SK-N-MC (cell line): ENCODE measurements around the gene KRT75.

Source experiments
- DNase-seq: peaks from one replicate; pipeline ENCODE4 v3.0.0-alpha.2; 2011; ENCODE audit warnings: low read depth, low spot score
- H3K27ac ChIP-seq: fragments of 200-600 bp; sonication (generic); 2 replicates; pipeline ENCODE4 v1.5.1; 2016; ENCODE audit warnings: mixed run types
- H3K36me3 ChIP-seq: fragments of 200-600 bp; sonication (generic); 2 replicates; pipeline ENCODE4 v1.6.1; 2017; ENCODE audit warnings: antibody characterized with exemption, low read length, mixed read lengths; ENCODE audit not compliant: insufficient read depth
- H3K4me3 ChIP-seq: fragments of 200-600 bp; sonication (generic); 2 replicates; pipeline ENCODE4 v1.5.1; 2016
- H3K9ac ChIP-seq: fragments of 200-600 bp; sonication (generic); 2 replicates; pipeline ENCODE4 v1.8.0; 2017; ENCODE audit warnings: mixed run types, mixed read lengths; ENCODE audit not compliant: insufficient read length
- H3K9me3 ChIP-seq: fragments of 200-600 bp; sonication (generic); 2 replicates; pipeline ENCODE4 v1.6.1; 2017; ENCODE audit warnings: low read depth, mild to moderate bottlenecking, antibody characterized with exemption, low read length, moderate library complexity, mixed read lengths
- EZH2 ChIP-seq: fragments of 200-600 bp; sonication (generic); IDR thresholded peaks from one replicate; pipeline ENCODE4 v1.6.1; 2017; ENCODE audit warnings: antibody characterized with exemption
- FOXP2 ChIP-seq: optimal IDR thresholded peaks from 2 replicates; pipeline ENCODE3; 2011; ENCODE audit warnings: mild to moderate bottlenecking, moderate library complexity; ENCODE audit not compliant: insufficient read depth; ENCODE audit errors: extremely low read length, control extremely low read depth
- POLR2AphosphoS5 ChIP-seq: IDR thresholded peaks from 2 replicates; pipeline ENCODE4 v1.6.1; 2012; ENCODE audit warnings: mild to moderate bottlenecking, low read depth, low read length, borderline replicate concordance

Gene KRT75

DNA sequence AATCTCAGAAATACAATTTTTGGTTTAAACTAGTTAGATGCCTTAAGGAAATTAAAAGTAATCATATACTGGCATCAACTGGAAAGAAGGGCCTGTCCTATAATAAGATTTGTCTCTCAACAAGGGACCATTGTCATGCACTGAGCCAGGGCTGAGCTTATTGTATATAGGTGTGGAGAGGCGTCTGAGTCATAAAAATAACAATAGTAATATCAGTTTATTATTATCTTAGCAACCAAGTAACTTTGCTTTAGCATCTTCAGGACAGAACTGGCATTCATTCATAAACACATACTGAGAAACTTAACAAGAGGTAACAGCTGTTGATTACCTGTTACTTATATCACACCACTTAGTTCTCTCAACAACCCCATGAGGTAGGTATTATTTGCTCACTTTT lies 7.1 kb downstream of the KRT75 start:
- Histone ChIP-seq H3K36me3 (no peaks in the 10 kb centered on the region), H3K27ac (no peak overlapping the region), H3K9ac (no peak overlapping the region), H3K9me3 (no peaks in the 10 kb centered on the region), H3K4me3 (no peak overlapping the region)
- no peak for DNase-seq
- TF ChIP-seq EZH2 (no peak), POLR2AphosphoS5 (no peak), FOXP2 (no peak)

DNA sequence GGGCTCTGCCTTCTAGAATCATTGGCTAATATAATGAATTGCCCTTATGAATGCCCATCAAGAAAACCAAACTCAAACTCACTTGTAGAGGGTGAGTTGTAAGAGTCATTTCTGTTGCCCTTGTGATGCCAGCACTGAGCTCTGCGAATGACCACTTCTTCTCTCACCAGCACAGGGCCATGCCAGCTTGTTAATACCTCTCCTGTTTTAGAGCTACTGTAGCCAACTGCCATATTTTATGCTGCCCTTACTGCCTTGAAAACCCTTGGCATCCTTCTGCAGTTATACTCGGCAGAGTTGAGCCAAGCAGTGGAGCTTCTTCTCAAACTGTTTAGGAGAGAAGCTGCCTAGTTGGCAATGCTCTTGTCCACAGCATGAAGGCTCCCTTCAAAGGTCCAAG lies 8.1 kb downstream of the KRT75 start:
- DNase-seq = no peak
- TF ChIP-seq FOXP2 (no peak), POLR2AphosphoS5 (no peak), EZH2 (no peak)
- H3K27ac ChIP-seq = no peak overlapping the region
- H3K4me3 ChIP-seq = no peak overlapping the region
- H3K9me3 ChIP-seq = no peaks in the 10 kb centered on the region
- no peaks in the 10 kb centered on the region for H3K36me3 ChIP-seq
- no peak overlapping the region for H3K9ac ChIP-seq

- DNase-seq = no peak
- no peak for TF ChIP-seq FOXP2
- TF ChIP-seq POLR2AphosphoS5 = no peak
- TF ChIP-seq EZH2 = no peak
- no peak overlapping the region for H3K4me3 ChIP-seq
Observed at GRCh38 chr12:52425466-52425865, 8.7 kb downstream of the KRT75 start.

DNA sequence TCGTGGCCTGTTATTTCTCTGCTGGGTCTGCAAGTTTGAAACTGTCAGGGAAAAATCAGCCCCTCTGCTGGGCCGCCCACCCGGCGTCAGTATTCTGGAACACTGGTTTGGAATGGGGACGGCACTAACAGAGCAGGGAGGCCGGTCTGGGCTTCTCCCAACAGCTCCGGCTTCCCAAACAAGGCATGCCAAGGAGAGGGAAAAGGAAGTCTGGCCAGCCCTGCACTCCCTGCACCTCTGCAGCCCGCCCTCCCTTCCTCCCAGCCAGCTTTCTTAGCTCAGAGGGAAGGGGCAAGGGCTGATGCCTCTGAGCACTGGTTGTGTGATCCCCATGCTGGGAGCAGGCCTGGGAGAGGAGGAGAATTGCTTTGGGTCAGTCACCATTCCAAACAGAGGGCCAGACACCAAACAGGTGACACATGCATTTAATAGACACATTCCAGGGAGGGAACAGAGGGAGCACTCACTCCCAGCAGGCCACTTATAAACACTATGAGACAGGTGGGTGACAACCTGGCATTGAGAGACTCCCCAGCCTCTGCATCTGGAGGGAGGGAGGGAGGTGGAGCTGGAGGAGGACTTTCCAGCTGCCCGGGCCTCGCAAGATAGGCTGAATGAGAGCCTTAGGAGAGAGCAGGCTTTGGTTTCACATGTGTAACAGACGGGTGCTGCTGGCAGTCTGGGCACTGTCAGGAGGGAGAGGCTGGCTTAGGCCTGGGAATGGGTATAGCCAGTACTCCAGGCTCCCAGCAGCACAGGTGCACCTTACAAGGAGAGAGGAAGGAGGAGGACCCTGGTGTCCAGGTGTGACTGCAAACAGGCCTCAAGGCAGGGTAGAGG lies 10.3 kb downstream of the KRT75 start:
- H3K9me3 ChIP-seq = no peaks in the 10 kb centered on the region
- H3K27ac ChIP-seq = no peak overlapping the region
- no peak overlapping the region for H3K4me3 ChIP-seq
- TF ChIP-seq POLR2AphosphoS5 = no peak
- no peak for TF ChIP-seq EZH2
- no peak for TF ChIP-seq FOXP2
- no peak overlapping the region for H3K9ac ChIP-seq
- no peaks in the 10 kb centered on the region for H3K36me3 ChIP-seq
- DNase-seq = no peak

More at GRCh38 chr12:52425466-52425865, 8.7 kb downstream of the KRT75 start:
- Histone ChIP-seq H3K27ac (no peak overlapping the region), H3K9me3 (no peaks in the 10 kb centered on the region), H3K9ac (no peak overlapping the region), H3K36me3 (no peaks in the 10 kb centered on the region)

GRCh38 chr12:52423035-52423434 lies 11.1 kb downstream of the KRT75 start:
- DNase-seq = no peak
- no peak overlapping the region for H3K9ac ChIP-seq
- no peak overlapping the region for H3K4me3 ChIP-seq
- TF ChIP-seq EZH2 = no peak
- TF ChIP-seq POLR2AphosphoS5 = no peak
- TF ChIP-seq FOXP2 = no peak
- H3K27ac ChIP-seq = no peak overlapping the region
- H3K36me3 ChIP-seq = no peaks in the 10 kb centered on the region
- H3K9me3 ChIP-seq = no peaks in the 10 kb centered on the region

GRCh38 chr12:52419656-52420055 lies 14.5 kb downstream of the KRT75 start:
- no peak for DNase-seq
- H3K36me3 ChIP-seq = no peaks in the 10 kb centered on the region
- H3K4me3 ChIP-seq = no peak overlapping the region
- no peaks in the 10 kb centered on the region for H3K9me3 ChIP-seq
- no peak overlapping the region for H3K27ac ChIP-seq
- H3K9ac ChIP-seq = no peak overlapping the region
- TF ChIP-seq FOXP2 (no peak), POLR2AphosphoS5 (no peak), EZH2 (no peak)

GRCh38 chr12:52418576-52419110 lies 15.5 kb downstream of the KRT75 start:
- Histone ChIP-seq H3K4me3 (no peak overlapping the region), H3K9me3 (no peaks in the 10 kb centered on the region), H3K9ac (no peak overlapping the region), H3K36me3 (no peaks in the 10 kb centered on the region), H3K27ac (no peak overlapping the region)
- TF ChIP-seq EZH2 (no peak), FOXP2 (no peak), POLR2AphosphoS5 (no peak)
- DNase-seq = no peak

DNA sequence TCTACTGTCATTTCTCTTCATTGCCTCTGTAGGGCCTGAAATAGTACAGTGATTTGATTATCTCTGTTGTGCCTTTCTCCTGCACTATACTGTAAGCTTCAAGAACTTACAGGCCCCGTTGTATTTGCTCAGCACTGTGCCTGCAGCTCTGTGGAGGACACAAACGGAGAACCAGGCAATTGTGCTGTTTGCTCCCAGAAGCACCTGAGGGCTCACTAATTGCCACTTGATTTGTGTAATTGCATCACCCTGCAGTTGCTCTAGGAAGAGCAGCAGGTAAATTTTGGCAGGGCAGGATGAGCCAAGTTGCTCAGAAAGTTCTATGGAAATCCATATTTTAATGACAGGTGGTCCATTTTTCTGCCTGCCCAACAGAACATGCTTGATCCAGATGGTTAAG lies 16.4 kb downstream of the KRT75 start:
- TF ChIP-seq FOXP2 (no peak), EZH2 (no peak), POLR2AphosphoS5 (no peak)
- no peaks in the 10 kb centered on the region for H3K36me3 ChIP-seq
- no peak overlapping the region for H3K27ac ChIP-seq
- no peak for DNase-seq
- H3K4me3 ChIP-seq = no peak overlapping the region
- no peaks in the 10 kb centered on the region for H3K9me3 ChIP-seq
- no peak overlapping the region for H3K9ac ChIP-seq

DNA sequence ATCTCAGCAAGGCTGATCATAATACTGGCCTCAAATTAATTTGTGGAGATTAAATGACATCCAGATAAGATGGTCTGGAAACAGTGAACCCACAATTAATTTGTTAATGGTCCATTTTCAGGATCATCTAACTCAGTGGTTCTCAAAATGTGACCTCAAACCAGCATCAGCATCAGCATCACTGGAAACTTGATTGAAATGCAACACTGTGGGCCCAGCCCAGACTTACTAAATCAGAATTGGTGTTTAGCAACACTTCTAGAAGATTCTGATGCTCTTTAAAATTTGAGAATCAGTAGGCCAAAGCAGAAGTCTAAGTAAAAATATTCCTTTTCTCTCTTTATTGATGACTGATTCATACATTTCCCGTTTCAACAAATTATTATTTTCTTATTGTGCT lies 17.4 kb downstream of the KRT75 start:
- DNase-seq = no peak
- TF ChIP-seq EZH2 (no peak), POLR2AphosphoS5 (no peak), FOXP2 (no peak)
- no peak overlapping the region for H3K4me3 ChIP-seq

More for the DNA sequence above, 17.4 kb downstream of the KRT75 start:
- H3K36me3 ChIP-seq = no peaks in the 10 kb centered on the region
- H3K27ac ChIP-seq = no peak overlapping the region
- H3K9me3 ChIP-seq = no peaks in the 10 kb centered on the region
- H3K9ac ChIP-seq = no peak overlapping the region
